ENCODE results near the gene ATP6V0B.

The ATP6V0B gene

DNA sequence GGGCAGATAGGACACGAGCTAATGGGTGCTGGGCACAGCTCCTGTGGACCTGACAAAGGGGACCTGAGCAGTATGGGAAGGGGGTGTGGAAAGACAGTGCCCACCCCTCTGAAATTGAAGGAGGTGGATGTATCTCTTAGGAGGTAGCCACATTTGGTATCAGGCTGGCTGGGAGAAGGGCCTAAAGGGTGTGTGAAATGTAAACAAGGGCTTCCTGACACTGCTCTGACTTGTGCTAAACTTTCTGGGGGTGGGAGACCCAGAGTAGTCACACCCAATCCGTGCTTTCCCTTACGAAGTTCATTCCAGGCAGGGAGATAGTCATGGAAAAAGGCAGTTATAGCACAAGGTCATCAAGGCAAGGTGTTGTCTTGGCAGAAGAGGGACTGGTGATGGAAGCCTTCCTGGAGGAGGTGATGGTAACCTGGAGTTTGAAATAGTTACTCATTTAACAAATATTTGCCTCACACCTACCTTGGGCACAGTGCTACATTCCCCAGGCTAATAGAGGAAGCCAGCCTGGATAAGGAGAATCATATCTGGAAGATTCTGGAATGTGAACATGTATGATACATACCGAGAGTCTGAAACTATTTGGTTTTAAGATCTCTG is 11.3 kb downstream of the ATP6V0B start:
- FAIRE-seq, result no peak

DNA sequence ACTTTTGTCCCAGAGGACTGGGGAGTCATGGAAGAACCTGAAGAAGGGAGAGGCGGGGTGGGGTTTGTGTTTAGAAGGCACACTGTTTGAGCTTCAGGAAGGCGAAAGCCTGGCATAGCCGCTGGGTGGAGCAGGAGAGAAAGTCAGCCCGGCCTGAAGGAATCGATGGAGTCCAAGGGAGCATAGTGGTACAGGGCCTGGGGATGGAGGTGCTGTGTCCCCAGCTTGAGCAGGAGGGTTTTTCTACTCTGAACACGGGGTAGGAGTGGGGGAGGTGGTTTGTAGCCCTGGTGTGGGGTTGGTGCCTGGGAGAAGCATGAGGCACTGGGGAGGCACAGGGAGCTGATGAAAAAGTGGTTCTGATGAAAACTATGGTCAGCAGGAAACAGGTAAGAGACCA is 12.0 kb downstream of the ATP6V0B start:
- no peak for FAIRE-seq

DNA sequence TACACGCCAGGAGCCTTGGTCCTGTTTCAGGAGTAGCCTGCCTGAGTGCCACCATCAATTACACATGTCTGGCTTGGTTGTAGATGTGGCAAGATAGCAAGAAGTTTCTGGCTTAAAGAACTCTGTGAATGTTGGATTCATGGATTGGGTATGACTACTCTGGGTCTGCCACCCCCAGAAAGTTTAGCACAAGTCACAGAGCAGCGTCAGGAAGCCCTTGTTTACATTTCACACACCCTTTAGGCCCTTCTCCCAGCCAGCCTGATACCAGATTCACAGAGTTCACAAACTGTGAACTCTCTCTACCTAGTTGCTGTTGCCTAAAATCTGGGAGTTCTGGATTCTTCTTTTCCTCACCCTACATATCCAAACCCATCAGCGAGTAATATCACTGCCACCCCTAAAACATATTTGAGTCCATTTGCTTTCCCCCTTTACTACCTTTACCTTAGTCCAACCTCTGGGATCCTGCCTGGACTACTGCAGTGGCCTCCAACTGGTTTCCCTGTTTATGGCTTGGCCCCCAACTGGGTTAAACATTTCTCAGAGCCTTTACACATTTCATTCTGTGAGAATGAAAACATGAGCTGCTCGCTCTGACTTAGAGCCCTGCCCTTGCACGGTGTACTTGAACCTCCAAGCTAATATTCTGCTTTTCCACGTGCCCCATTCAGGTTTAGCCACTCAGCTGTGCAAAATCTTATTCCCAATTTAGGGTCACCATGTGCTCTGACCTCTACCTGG is 12.6 kb downstream of the ATP6V0B start:
- no peak for FAIRE-seq

DNA sequence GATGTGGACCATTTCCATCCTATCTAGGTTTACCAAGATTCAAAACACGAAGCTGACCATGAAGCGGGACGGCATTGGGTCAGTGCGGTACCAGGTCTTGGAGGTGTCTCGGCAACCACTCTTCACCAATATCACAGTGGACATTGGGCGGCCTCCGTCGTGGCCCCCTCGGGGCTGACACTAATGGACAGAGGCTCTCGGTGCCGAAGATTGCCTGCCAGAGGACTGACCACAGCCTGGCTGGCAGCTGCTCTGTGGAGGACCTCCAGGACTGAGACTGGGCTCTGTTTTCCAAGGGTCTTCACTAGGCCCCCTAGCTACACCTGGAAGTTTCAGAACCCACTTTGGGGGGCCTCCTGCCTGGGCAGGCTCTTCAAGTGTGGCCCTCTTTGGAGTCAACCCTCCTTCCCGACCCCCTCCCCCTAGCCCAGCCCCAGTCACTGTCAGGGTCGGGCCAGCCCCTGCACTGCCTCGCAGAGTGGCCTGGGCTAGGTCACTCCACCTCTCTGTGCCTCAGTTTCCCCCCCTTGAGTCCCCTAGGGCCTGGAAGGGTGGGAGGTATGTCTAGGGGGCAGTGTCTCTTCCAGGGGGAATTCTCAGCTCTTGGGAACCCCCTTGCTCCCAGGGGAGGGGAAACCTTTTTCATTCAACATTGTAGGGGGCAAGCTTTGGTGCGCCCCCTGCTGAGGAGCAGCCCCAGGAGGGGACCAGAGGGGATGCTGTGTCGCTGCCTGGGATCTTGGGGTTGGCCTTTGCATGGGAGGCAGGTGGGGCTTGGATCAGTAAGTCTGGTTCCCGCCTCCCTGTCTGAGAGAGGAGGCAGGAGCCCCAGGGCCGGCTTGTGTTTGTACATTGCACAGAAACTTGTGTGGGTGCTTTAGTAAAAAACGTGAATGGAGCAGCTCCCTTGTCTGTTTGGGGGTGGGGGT is 15.8 kb downstream of the ATP6V0B start:
- FAIRE-seq, result no peak

DNA sequence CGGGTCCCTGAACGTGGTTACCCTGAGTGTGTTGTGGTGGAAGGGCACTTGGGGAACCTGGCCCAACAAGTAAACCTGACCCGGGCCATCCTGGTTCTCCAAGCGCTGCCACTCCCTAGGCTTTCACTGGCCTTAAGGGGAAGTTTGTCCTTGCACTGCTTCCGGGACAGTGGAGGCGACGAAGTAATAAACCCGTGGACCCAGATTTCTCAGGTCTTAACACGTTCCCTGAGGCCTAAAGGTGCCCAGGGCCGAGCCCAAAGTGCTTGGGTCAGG is 16.4 kb downstream of the ATP6V0B start:
- FAIRE-seq, result no peak

DNA sequence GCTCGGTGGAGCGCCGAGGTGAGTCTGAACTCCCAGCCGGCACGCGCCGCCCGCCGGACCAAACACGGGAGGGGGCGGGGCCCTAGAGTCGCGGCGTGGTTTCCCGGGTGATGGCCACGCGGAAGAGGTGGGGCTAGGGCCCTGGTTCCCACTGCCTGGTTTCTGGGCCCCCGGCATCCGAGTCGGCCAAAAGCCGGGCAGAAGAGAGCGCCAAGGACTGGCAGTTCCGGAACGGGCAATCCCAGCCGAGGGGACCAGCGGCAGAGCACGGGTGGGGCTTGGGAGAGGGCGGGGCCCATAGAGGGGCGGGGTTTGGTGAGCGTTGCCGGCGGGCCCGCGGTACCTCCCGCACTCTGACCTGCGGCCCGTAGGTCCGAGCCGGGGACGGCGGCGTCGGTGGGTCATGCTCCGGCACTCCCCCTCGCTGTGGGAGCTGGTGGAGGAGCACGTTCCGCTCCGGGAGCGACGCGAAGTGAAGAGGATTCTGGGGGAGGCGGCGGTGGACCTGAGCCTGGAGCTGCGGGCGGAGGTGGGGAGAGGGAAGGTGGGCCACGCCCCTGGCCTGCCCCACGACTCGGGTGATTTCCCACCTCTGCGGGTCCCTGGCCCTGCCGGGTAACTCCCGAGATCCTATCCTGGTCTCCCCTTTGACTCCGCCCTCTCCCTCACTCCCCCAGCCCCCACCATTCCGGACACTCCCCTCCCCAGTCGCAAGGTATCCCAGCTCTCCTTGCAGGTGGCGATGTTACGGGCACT is 16.9 kb downstream of the ATP6V0B start, which contains the start of gene CCDC24:
CCDC24 (plus strand) TSS at position 124 of the 756 bp plus-strand sequence; CDS start at position 404, 280 bp downstream.
- FAIRE-seq, result no peak

DNA sequence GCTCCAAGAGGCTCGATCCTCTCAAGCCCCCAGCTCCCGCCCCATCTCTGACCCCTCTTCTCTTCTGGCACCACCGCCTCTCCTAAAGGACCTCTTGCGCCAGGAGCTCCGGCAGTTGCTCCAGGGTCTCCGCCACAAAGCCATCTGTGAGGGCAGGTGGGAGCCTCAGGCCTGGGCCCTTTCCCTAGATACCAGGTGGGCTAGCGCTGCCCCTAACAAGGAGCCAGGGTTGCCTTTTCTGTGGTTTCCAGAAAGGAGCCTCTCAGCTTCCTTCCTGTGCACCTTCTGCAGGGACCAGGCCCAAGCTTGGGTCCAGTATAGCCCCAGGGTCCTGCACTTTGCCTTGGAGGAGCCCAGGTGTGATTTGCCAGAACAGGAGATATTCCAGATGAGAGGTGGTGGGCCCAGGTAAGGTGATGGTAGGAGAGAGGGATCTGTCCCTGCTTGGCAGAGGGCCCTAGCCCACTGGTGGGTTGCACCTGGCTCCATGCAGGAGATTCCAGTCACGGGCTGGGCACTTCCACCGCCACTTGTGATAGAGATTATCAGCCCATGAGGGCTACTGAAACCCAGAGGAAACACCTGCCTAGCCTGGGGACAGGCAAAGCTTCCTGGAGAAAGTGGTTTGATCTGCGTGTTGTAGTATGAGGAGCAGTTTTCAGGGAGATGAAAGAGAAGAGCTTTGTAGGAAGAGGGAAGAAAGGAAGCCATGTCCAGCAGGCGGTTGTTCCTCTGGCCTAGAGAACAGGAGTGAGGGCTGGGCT is 17.7 kb downstream of the ATP6V0B start:
- no peak for FAIRE-seq

DNA sequence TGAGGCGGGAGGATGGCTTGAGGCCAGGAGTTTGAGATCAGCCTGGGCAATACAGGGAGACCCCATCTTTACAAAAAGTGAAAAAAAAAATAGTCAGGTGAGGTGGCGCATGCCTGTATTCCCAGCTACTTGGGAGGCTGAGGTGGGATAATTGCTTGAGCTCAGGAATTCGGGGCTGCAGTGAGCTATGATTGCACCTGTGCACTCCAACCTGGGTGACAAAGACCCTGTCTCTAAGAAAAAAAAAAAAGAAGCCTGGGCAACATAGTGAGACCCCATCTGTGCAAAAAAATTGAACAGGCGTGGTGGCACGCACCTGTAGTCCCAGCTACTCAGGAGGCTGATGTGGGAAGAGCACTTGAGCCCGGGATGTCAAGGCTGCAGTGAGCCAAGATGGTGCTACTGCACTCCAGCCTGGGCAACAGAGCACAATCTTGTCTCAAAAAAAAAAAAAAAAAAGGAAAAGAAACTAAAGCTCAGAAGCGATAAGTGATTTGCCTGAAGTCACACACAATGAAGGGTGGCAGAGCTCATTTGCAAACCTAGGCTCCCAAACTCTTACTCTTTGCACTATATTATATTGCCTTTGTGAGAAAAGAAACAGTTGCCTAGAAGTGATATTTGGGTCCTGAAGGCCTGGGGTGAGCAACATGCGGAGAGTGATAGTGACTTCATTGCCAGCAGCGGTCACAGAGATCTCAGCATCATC is 18.6 kb downstream of the ATP6V0B start:
- no peak for FAIRE-seq

DNA sequence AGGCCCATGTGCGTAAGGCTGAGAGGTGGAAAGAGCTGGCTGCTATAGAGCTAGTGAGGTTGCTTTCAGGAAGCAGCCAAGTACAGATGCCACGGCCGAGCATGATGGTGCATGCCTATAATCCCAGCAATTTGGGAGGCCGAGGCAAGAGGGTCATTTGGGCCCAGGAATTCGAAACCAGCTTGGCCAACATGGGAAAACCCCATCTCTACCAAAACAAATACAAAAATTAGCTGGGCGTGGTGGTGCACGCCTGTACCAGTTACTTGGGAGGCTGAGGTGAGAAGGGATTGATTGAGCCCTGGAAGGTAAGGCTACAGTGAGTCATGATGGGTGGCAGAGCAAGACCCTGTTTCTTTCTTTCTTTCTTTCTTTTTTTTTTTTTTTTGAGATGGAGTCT is 19.3 kb downstream of the ATP6V0B start:
- no peak for FAIRE-seq

DNA sequence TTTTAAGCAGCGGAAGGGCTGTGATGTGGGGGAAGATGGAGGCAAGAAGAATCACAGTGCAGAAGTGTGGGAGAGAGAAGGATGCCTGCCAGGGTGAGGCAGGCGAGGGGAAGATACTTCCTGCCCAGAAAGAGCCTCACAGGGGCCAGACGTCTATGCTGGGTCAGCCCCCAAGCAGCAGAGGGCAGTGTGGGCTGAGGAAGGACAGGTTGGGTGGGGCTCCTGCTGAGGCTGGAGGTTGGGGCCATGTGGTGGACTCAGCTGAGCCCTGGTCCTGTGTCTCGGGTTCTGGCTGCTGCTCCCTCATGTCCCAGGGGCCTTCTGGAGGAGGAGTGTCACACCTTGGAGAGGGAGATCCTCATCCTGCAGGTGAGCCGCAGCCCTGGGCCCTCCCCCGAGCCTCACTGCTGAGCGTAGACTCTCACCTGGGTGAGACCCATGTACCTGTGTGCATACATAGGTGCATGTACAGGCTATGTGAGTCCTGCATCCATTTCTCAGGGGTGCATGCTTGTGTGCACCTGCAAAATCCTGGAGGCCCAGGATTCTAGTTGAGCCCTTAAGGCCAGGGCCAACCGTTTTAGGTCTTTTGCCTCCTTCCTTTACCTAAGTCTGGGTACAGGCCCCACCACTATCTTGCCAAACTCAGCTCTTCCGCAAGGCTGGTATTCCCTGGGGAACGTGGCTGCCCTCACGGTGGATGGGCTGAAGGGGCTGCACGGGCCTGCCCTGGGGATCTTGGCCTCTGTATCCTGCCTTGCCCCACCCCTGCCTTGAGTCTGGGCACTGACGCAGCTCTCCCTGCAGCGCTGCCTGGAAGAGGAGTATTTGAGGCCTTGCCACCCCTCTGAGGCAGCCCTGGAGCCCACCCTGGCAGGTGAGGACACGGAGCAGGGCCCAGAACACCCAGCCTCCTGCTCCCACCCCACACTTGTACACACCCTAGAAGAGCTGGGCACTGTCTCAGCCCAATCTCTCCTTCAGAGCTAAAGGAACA is 20.3 kb downstream of the ATP6V0B start:
- no peak for FAIRE-seq

DNA sequence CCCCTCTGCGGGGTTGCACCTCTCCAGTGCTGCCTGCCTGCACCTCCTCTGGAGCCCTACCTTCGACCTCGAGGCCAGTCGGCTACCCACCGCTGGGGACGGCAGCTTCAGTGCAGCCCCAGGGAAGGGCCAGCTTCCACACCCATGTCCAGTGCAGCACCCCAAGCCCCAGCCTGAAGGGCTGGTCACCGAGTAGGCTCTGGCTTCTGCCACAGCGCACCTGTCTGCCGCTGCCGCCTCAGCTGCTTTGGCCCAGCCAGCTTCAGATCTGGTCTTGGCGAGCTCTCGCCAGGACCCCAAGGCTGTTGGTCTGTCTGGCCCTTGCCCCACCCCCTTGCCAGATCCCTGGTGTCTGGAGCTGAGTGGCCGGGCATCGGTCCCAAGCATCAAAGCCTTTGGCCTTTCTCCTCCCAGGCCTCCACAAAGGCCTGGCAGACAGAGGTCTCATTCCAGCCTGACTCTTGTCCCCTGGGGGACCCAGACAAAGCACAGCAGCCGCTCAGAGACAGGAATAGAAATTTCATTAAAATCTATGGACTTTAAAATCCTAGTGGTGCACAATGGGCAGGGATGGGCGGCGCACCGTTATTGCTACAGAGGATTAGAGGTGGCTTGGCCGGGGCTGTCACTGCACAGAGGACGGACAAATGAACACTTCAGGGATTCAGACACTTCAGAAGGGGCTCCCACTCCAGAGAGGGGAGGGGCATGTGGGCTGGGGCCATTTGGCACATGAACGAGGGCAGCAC is 21.4 kb downstream of the ATP6V0B start:
- no peak for FAIRE-seq

DNA sequence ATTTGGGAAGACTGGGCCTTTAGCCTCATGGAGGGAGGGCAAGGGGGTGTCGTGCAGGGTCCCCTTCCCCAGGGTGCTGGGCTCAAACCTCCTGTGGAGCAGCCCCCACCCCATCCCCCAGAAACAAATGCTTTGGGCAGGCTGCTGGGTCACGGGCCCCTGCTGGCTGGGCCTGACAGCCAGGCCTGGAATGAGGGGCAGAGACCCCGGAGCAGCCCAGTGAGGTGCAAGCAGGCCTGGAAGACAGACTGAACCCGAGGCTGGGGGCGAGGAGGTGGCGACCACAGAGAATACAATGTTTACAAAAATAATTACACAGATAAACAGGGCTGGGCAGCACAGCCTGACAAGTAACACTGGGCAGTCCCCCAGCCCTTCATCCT is 22.0 kb downstream of the ATP6V0B start:
- FAIRE-seq, result no peak

DNA sequence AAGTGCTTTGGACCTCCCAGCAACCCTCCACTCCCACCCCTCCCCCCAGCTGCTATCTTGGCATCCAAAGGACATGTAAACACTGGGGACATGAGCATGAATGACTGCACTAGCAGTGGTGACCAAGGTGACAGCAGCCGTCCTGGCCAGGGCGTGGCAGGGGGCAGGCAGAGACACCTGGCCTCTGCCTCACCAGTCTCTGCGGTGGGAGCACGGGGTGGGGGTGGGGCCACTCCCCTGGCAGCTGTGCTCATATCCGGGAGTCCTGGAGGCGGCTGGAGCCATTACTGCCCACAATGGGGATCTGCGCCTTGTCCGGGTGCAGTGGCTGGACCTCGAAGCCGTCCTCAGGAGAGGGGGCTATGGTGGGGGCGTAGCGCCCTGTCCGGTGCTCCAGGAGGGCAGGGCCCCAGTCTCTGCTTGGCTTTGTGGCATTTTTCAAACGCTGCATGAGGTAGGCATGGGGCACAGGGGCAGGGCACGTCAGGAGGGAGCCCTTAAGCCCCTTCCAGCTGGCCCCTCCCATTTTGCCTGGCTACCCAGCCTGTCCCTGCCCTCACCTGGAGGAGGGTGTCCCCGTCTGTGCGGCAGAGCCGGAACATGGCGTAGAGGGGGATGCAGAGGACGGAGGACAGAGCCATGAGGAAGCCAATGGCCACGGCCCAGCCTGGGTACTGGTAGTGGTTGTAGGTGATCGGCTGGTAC is 22.7 kb downstream of the ATP6V0B start:
- no peak for FAIRE-seq

DNA sequence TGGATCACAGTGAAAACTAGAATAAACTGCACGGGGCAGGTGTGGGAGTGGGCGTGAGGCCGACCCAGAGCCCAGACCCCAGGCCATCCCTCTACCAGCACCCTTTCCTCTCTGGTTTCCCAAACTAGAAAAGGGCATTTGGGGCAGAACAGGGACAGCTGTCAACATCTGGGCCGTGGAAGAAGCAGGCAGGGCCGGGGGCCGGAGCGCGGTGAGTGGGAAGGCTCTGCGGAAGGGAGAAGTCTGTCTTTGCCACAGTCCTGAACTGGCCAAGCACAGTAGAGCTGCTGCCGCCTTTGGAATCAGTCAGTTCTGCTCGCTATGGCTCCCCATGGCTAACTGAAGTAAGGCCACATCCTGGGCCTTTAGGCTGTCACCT is 23.2 kb downstream of the ATP6V0B start:
- no peak for FAIRE-seq

DNA sequence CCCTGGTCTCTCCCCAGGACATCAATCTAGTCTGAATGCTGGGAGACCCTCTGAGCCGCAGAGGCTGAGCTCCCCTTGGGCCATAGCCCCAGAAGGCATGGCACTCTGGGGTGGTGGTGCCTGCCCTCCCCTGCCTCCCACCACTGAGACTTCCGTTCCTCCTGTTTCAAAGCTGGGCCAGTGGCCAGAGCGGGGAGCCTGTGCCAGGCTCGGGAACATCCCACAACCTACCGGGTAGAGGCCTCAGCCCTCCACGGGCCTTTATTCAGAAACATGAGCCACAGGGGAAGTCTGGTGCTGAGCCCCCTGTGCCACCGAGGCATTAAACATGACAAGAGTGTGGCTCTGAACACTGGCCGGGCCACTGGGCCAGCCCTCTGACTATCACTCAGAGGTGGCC is 24.7 kb downstream of the ATP6V0B start:
- no peak for FAIRE-seq

DNA sequence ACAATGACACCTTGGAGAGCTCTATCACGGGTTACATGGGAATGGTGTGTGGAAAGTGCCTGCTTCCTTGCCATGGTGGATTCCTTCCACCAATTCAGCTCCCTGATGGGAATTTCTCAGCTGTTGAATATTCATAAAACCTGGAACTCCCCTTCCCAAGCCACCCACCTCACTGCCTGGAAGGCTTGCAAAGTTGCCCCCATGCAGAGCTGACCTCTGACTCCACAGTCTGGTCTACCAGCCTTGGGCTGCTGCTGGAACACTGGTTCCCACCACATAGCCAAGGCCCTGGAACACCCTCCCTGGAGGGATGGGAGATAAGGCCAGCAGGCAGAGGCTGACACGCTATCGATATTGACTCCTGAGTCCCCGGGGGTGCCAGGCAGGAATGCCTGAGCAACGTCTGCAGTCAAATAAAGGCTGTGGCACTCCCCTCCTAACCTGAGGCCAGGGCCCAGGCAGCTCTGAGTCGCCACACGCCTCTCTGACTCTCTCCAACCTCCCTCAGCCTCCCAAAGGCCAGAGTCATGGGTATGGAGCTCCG is 25.4 kb downstream of the ATP6V0B start:
- no peak for FAIRE-seq

DNA sequence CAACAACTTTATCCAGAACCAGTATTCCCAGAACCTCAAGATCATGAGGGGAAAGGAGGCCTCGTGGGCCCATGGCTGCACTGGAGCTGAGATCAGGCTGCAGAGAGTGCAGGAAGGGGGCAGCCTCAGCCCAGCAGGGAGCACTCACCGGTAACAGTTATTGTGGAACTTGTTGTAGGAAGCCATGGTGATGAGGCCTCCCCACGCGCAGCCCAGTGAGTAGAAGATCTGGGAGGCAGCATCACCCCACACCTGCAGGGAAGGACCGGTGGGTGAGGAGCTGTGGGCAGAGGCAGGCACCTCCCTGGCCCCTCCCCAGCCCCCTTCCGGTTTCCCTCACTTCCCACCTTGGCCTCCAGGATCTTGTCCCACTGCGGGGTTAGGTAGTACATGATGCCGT is 27.4 kb downstream of the ATP6V0B start:
- FAIRE-seq, result no peak

DNA sequence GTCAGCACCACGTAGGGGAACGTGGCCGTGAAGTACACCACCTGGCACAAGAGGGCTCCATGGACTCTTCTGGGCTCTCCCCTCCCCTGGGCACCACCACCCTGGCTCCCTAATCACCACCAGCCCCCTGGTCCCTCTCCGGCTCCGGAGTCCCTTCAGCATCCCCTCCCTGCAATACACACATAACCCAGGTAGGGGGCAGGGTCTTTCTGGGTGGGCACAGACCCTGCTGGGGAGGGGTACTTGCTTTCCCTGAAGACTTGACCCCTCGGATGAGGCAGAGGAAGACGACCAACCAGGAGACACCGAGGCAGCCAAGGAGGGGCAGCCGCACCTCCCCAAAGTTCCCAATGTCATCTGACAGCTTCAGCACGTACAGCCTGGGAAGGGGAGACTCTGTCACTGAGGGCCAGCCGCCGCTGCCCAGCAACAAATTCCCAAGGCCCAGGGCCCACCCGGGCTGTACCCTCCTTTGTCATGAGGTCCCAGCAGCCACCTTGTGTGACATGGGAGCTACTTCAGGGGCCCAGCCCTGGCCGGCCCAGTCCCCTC is 27.9 kb downstream of the ATP6V0B start:
- no peak for FAIRE-seq
